Measurements from ENCODE around the gene NEUROD2.

The NEUROD2 gene

GRCh38 chr17:39638317-39638716 is 30.6 kb upstream of the NEUROD2 start:
- Histone ChIP-seq H3K4ac (ENCODE audit: low read depth in 1 of 2, low read length in 2 of 2) (no peak overlapping the region), H3K36me3 (ENCODE audit: control insufficient read depth in 1 of 2, insufficient read depth in 2 of 2, low read depth in 1 of 2, low read length in 2 of 2) (peaks cover 0 to 7% of the 10 kb centered on the region in 2 experiments), H2BK120ac (ENCODE audit: low read depth, low read length) (no peak overlapping the region), H3K23ac (ENCODE audit: low read length in 2 of 2) (no peak overlapping the region), H3K9me3 (ENCODE audit: control insufficient read depth, low read length) (no peaks in the 10 kb centered on the region), H3K4me2 (ENCODE audit: low read length, poor library complexity, severe bottlenecking) (peak overlapping the region; percentile 91), H3K27me3 (ENCODE audit: control insufficient read depth in 1 of 2, insufficient read depth in 1 of 2, low read length in 2 of 2) (no peaks in the 10 kb centered on the region), H3K4me1 (ENCODE audit: control insufficient read depth, insufficient read depth, low read depth, low read length) (peaks cover 45% of the 10 kb centered on the region), H3K79me1 (replicated peaks; ENCODE audit: low read length, poor library complexity, severe bottlenecking) (peaks cover 27% of the 10 kb centered on the region), H3K27ac (ENCODE audit: low read length, poor library complexity, severe bottlenecking) (no peak overlapping the region), H4K91ac (ENCODE audit: low read length) (no peak overlapping the region), H3K9ac (ENCODE audit: low read length) (peak overlapping the region; percentile 93), H2BK12ac (ENCODE audit: low read length in 2 of 2) (no peak overlapping the region), H4K8ac (ENCODE audit: low read length) (peak overlapping the region; percentile 43), H3K18ac (ENCODE audit: low read depth in 1 of 2, low read length in 2 of 2) (peak overlapping the region in 1 of 2 experiments; percentile 13), H2AK5ac (ENCODE audit: low read length, severe bottlenecking) (peak overlapping the region; percentile 33), H2BK15ac (ENCODE audit: low read depth, poor library complexity, severe bottlenecking) (no peak overlapping the region), H3K14ac (ENCODE audit: low read length in 2 of 2) (no peak overlapping the region), H3K4me3 (ENCODE audit: insufficient read depth in 1 of 2, low read depth in 1 of 2, low read length in 2 of 2) (peak overlapping the region; percentile 14 to 98), H2AFZ (ENCODE audit: low read depth, low read length) (no peak overlapping the region), H2BK5ac (ENCODE audit: low read depth, low read length, poor library complexity, severe bottlenecking) (no peak overlapping the region)
- DNase-seq: no peak
- WGBS: 94% methylated on average over 7 of the region's 7 CpGs

- no peak within 1 kb of the TSS for H3K27ac ChIP-seq (ENCODE audit: low read length, poor library complexity, severe bottlenecking)
- H3K9ac ChIP-seq (ENCODE audit: low read length): peak within 1 kb of the TSS; percentile 93
- H4K8ac ChIP-seq (ENCODE audit: low read length): peak within 1 kb of the TSS; percentile 94
- peak within 1 kb of the TSS; percentile 96 for H2AFZ ChIP-seq (ENCODE audit: low read depth, low read length)
- peak within 1 kb of the TSS in 1 of 2 experiments; percentile 87 for H3K23ac ChIP-seq (ENCODE audit: low read length in 2 of 2)
- peak within 1 kb of the TSS; percentile 57 for H2BK15ac ChIP-seq (ENCODE audit: low read depth, poor library complexity, severe bottlenecking)
- H3K9me3 ChIP-seq (ENCODE audit: control insufficient read depth, low read length): no peaks in the 10 kb centered on the region
- H3K36me3 ChIP-seq (ENCODE audit: control insufficient read depth in 1 of 2, insufficient read depth in 2 of 2, low read depth in 1 of 2, low read length in 2 of 2): peaks cover 0 to 5% of the 10 kb centered on the region in 2 experiments
- H2BK5ac ChIP-seq (ENCODE audit: low read depth, low read length, poor library complexity, severe bottlenecking): peak within 1 kb of the TSS; percentile 81
- H3K14ac ChIP-seq (ENCODE audit: low read length in 2 of 2): peak within 1 kb of the TSS in 1 of 2 experiments; percentile 85
- under 1% methylated on average over 63 of the region's 69 CpGs for WGBS
- peak within 1 kb of the TSS; percentile 87 for H4K91ac ChIP-seq (ENCODE audit: low read length)
- peaks cover 18% of the 10 kb centered on the region for H3K79me1 ChIP-seq (replicated peaks; ENCODE audit: low read length, poor library complexity, severe bottlenecking)
- H3K4ac ChIP-seq (ENCODE audit: low read depth in 1 of 2, low read length in 2 of 2): peak within 1 kb of the TSS; percentile 59 to 84
- no peak within 1 kb of the TSS for H2BK12ac ChIP-seq (ENCODE audit: low read length in 2 of 2)
- H2BK120ac ChIP-seq (ENCODE audit: low read depth, low read length): peak within 1 kb of the TSS; percentile 80
- peak within 1 kb of the TSS; percentile 94 to 98 for H3K4me3 ChIP-seq (ENCODE audit: insufficient read depth in 1 of 2, low read depth in 1 of 2, low read length in 2 of 2)
- peak within 1 kb of the TSS; percentile 85 to 94 for H3K18ac ChIP-seq (ENCODE audit: low read depth in 1 of 2, low read length in 2 of 2)
- H3K4me1 ChIP-seq (ENCODE audit: control insufficient read depth, insufficient read depth, low read depth, low read length): peaks cover 36% of the 10 kb centered on the region
- peak; percentile 88 for DNase-seq
- H2AK5ac ChIP-seq (ENCODE audit: low read length, severe bottlenecking): peak within 1 kb of the TSS; percentile 57
- peaks cover 5 to 6% of the 10 kb centered on the region in 2 experiments for H3K27me3 ChIP-seq (ENCODE audit: control insufficient read depth in 1 of 2, insufficient read depth in 1 of 2, low read length in 2 of 2)
- peak within 1 kb of the TSS; percentile 91 for H3K4me2 ChIP-seq (ENCODE audit: low read length, poor library complexity, severe bottlenecking)
Observed at GRCh38 chr17:39636927-39637736, 29.4 kb upstream of the NEUROD2 start, which contains the start of gene STARD3. Gene STARD3 (plus strand): TSS chr17:39637144. CDS start chr17:39653532, 16,388 bp downstream.

GRCh38 chr17:39636587-39636926 is 28.8 kb upstream of the NEUROD2 start:
- DNase-seq: no peak
- no peak overlapping the region for H3K23ac ChIP-seq (ENCODE audit: low read length in 2 of 2)
- peak overlapping the region; percentile 94 for H4K8ac ChIP-seq (ENCODE audit: low read length)
- peak overlapping the region; percentile 34 for H2AFZ ChIP-seq (ENCODE audit: low read depth, low read length)
- H3K4me2 ChIP-seq (ENCODE audit: low read length, poor library complexity, severe bottlenecking): peak overlapping the region; percentile 71
- no peak overlapping the region for H2BK5ac ChIP-seq (ENCODE audit: low read depth, low read length, poor library complexity, severe bottlenecking)
- H3K18ac ChIP-seq (ENCODE audit: low read depth in 1 of 2, low read length in 2 of 2): peak overlapping the region; percentile 64 to 70
- H2AK5ac ChIP-seq (ENCODE audit: low read length, severe bottlenecking): peak overlapping the region; percentile 57
- peaks cover 12% of the 10 kb centered on the region for H3K79me1 ChIP-seq (replicated peaks; ENCODE audit: low read length, poor library complexity, severe bottlenecking)
- WGBS: 45% methylated on average over 6 of the region's 6 CpGs
- peaks cover 35% of the 10 kb centered on the region for H3K4me1 ChIP-seq (ENCODE audit: control insufficient read depth, insufficient read depth, low read depth, low read length)
- H2BK120ac ChIP-seq (ENCODE audit: low read depth, low read length): no peak overlapping the region
- peak overlapping the region; percentile 94 to 98 for H3K4me3 ChIP-seq (ENCODE audit: insufficient read depth in 1 of 2, low read depth in 1 of 2, low read length in 2 of 2)
- no peak overlapping the region for H4K91ac ChIP-seq (ENCODE audit: low read length)
- H3K27ac ChIP-seq (ENCODE audit: low read length, poor library complexity, severe bottlenecking): no peak overlapping the region
- H3K14ac ChIP-seq (ENCODE audit: low read length in 2 of 2): no peak overlapping the region
- peaks cover 11 to 12% of the 10 kb centered on the region in 2 experiments for H3K27me3 ChIP-seq (ENCODE audit: control insufficient read depth in 1 of 2, insufficient read depth in 1 of 2, low read length in 2 of 2)
- H3K4ac ChIP-seq (ENCODE audit: low read depth in 1 of 2, low read length in 2 of 2): peak overlapping the region; percentile 59
- H2BK12ac ChIP-seq (ENCODE audit: low read length in 2 of 2): no peak overlapping the region
- H3K36me3 ChIP-seq (ENCODE audit: control insufficient read depth in 1 of 2, insufficient read depth in 2 of 2, low read depth in 1 of 2, low read length in 2 of 2): no peaks in the 10 kb centered on the region
- H3K9me3 ChIP-seq (ENCODE audit: control insufficient read depth, low read length): no peaks in the 10 kb centered on the region
- peak overlapping the region; percentile 93 for H3K9ac ChIP-seq (ENCODE audit: low read length)
- H2BK15ac ChIP-seq (ENCODE audit: low read depth, poor library complexity, severe bottlenecking): no peak overlapping the region

- Histone ChIP-seq H3K14ac (ENCODE audit: low read length in 2 of 2) (no peak overlapping the region), H2AFZ (ENCODE audit: low read depth, low read length) (no peak overlapping the region), H3K9ac (ENCODE audit: low read length) (no peak overlapping the region), H2BK12ac (ENCODE audit: low read length in 2 of 2) (no peak overlapping the region), H3K79me1 (replicated peaks; ENCODE audit: low read length, poor library complexity, severe bottlenecking) (peaks cover 12% of the 10 kb centered on the region), H3K27ac (ENCODE audit: low read length, poor library complexity, severe bottlenecking) (no peak overlapping the region), H3K27me3 (ENCODE audit: control insufficient read depth in 1 of 2, insufficient read depth in 1 of 2, low read length in 2 of 2) (peaks cover 18% of the 10 kb centered on the region in 2 experiments), H2BK5ac (ENCODE audit: low read depth, low read length, poor library complexity, severe bottlenecking) (no peak overlapping the region), H3K23ac (ENCODE audit: low read length in 2 of 2) (no peak overlapping the region), H3K9me3 (ENCODE audit: control insufficient read depth, low read length) (no peaks in the 10 kb centered on the region), H3K4me1 (ENCODE audit: control insufficient read depth, insufficient read depth, low read depth, low read length) (peaks cover 32% of the 10 kb centered on the region), H4K91ac (ENCODE audit: low read length) (no peak overlapping the region), H3K18ac (ENCODE audit: low read depth in 1 of 2, low read length in 2 of 2) (no peak overlapping the region), H3K4ac (ENCODE audit: low read depth in 1 of 2, low read length in 2 of 2) (no peak overlapping the region), H3K36me3 (ENCODE audit: control insufficient read depth in 1 of 2, insufficient read depth in 2 of 2, low read depth in 1 of 2, low read length in 2 of 2) (no peaks in the 10 kb centered on the region), H3K4me3 (ENCODE audit: insufficient read depth in 1 of 2, low read depth in 1 of 2, low read length in 2 of 2) (no peak overlapping the region), H2BK15ac (ENCODE audit: low read depth, poor library complexity, severe bottlenecking) (no peak overlapping the region), H4K8ac (ENCODE audit: low read length) (no peak overlapping the region), H3K4me2 (ENCODE audit: low read length, poor library complexity, severe bottlenecking) (no peak overlapping the region), H2AK5ac (ENCODE audit: low read length, severe bottlenecking) (peak overlapping the region; percentile 7), H2BK120ac (ENCODE audit: low read depth, low read length) (no peak overlapping the region)
- DNase-seq: no peak
- 65% methylated on average over 8 of the region's 8 CpGs for WGBS
Observed at GRCh38 chr17:39635614-39636176, 28.0 kb upstream of the NEUROD2 start.

Data from mesenchymal stem cell (in vitro differentiated cells and primary cell).